Measurements from ENCODE around the gene TBC1D2B. TPM values are rescaled to one million over a fixed set of nuclear protein-coding genes. Genes with fewer than 3 reads are reported as not detected.
"Not testable (repeated sequence)": the region's sequence is repeated elsewhere in the genome, so short reads cannot be mapped to it uniquely, and the experiment has no call there.

The TBC1D2B gene
- polyA plus RNA-seq, 3 donors = 5.9 to 53.3 (median 6.2) TPM

DNA sequence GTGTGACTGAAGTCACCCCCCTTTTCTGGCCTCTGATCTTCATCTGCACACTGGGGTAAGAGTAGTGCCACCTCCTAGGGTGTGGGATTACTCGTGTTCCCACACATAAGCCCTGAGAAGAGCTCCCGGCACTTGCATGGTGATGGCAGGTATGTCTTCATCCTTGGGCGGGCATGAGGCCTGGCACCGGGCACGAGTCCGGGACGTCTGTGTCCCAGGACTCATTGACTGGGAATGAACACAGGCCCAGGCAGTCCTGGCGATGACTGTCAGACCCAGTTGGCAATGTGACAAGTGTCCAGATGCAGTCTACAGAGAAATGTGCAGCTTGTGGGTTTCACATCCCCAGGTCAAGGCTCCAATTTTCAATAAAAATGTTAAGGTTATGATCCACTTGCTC, 78.9 kb downstream of the TBC1D2B start:
- Mint-ChIP-seq H3K4me1 (peaks cover 8% of the 10 kb centered on the region), H3K27me3 (ENCODE audit: low read depth in 3 of 3) (peaks cover 0 to 2% (median 1%) of the 10 kb centered on the region in 3 donors), H3K4me3 (no peak overlapping the region), H3K9me3 (no peaks in the 10 kb centered on the region), H3K36me3 (peaks cover 72 to 90% of the 10 kb centered on the region in 2 donors), H3K27ac (peak overlapping the region in 1 of 7 donors; percentile 4)
- Histone ChIP-seq H3K27ac (ENCODE audit: low read depth in 1 of 2, low read length in 2 of 2) (no peak overlapping the region), H3K4me1 (ENCODE audit: control insufficient read depth in 1 of 2, insufficient read depth in 2 of 2, low read length in 2 of 2) (no peaks in the 10 kb centered on the region), H3K4me2 (replicated peaks; ENCODE audit: extremely low read depth, low read length, poor library complexity, severe bottlenecking) (no peak overlapping the region), H3K36me3 (replicated peaks in 1 of 2; ENCODE audit: control insufficient read depth in 1 of 2, insufficient read depth in 2 of 2, low read length in 2 of 2) (peaks cover 70 to 84% of the 10 kb centered on the region in 2 donors), H3K9me3 (replicated peaks in 1 of 2; ENCODE audit: control insufficient read depth in 1 of 2, insufficient read depth in 1 of 2, low read length in 2 of 2) (no peaks in the 10 kb centered on the region), H3K79me2 (ENCODE audit: insufficient read depth, low read length) (no peaks in the 10 kb centered on the region), H2AFZ (ENCODE audit: insufficient read depth, low read depth, low read length, poor library complexity, severe bottlenecking) (no peak overlapping the region), H4K20me1 (ENCODE audit: insufficient read depth, low read length) (peaks cover 24% of the 10 kb centered on the region), H3K27me3 (ENCODE audit: control insufficient read depth in 2 of 2, insufficient read depth in 2 of 2, low read length in 2 of 2) (no peaks in the 10 kb centered on the region), H3K9ac (ENCODE audit: insufficient read depth, low read length, poor library complexity, severe bottlenecking) (no peak overlapping the region), H3K4me3 (replicated peaks in 1 of 3; ENCODE audit: low read depth in 2 of 3, low read length in 3 of 3) (no peak overlapping the region)
- intact Hi-C loops (cut with micrococcal nuclease) = no loop called here
- WGBS (ENCODE audit: insufficient coverage) = 96% methylated on average over 8 of the region's 8 CpGs
- TF ChIP-seq, protein P1, sequence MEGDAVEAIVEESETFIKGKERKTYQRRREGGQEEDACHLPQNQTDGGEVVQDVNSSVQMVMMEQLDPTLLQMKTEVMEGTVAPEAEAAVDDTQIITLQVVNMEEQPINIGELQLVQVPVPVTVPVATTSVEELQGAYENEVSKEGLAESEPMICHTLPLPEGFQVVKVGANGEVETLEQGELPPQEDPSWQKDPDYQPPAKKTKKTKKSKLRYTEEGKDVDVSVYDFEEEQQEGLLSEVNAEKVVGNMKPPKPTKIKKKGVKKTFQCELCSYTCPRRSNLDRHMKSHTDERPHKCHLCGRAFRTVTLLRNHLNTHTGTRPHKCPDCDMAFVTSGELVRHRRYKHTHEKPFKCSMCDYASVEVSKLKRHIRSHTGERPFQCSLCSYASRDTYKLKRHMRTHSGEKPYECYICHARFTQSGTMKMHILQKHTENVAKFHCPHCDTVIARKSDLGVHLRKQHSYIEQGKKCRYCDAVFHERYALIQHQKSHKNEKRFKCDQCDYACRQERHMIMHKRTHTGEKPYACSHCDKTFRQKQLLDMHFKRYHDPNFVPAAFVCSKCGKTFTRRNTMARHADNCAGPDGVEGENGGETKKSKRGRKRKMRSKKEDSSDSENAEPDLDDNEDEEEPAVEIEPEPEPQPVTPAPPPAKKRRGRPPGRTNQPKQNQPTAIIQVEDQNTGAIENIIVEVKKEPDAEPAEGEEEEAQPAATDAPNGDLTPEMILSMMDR (IDR thresholded peaks at IDR 0.05) = no peak
- no peak for DNase-seq

DNA sequence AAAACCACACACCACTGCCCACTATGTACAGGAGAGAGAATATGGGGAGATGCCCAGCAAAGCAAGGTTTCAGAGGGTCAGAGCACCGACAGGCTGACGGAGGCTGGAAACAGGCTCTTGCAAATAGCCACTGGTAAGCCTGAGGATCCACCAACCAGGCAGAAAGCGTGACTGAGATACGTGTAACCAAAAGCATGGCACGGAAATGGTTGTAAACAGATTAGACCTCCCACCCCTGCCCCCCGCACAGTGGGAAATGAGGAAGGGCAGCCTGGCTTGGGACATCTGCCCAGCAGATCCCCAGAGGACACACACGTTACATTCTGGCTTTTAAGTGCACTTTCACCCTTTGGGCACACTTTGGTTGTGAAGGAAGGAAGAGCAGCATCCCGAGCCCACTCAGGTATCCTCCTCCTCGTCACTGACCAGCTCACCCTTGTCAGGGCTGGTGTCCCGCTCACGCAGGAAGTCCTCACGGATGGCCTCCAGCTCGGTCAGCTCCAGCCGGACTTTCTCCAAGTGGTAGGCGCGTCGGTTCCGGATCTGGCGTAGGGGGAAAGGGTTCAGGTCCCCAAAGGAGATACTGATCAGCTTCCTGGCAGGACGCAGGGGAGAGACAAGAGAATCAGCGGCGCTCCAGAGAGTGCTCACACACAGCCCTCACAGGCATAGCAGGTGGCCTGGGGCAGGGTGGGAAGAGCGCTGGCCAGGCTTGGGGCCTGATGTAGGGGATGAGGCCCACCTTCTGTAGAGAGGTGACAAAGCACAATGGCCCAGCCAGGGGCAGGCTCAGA, 79.6 kb downstream of the TBC1D2B start:
- H3K27me3 ChIP-seq (ENCODE audit: control insufficient read depth in 2 of 2, insufficient read depth in 2 of 2, low read length in 2 of 2); H3K9me3 Mint-ChIP-seq; H3K4me3 Mint-ChIP-seq; intact Hi-C loops (cut with micrococcal nuclease); H3K9ac ChIP-seq (ENCODE audit: insufficient read depth, low read length, poor library complexity, severe bottlenecking); H3K4me1 Mint-ChIP-seq; H2AFZ ChIP-seq (ENCODE audit: insufficient read depth, low read depth, low read length, poor library complexity, severe bottlenecking); H3K9me3 ChIP-seq (replicated peaks in 1 of 2; ENCODE audit: control insufficient read depth in 1 of 2, insufficient read depth in 1 of 2, low read length in 2 of 2); H3K27ac Mint-ChIP-seq; DNase-seq; H3K27me3 Mint-ChIP-seq (ENCODE audit: low read depth in 3 of 3); H3K79me2 ChIP-seq (ENCODE audit: insufficient read depth, low read length); H3K27ac ChIP-seq (ENCODE audit: low read depth in 1 of 2, low read length in 2 of 2); H3K4me2 ChIP-seq (replicated peaks; ENCODE audit: extremely low read depth, low read length, poor library complexity, severe bottlenecking); H3K4me1 ChIP-seq (ENCODE audit: control insufficient read depth in 1 of 2, insufficient read depth in 2 of 2, low read length in 2 of 2); H3K4me3 ChIP-seq (replicated peaks in 1 of 3; ENCODE audit: low read depth in 2 of 3, low read length in 3 of 3): not testable (repeated sequence)
- WGBS (ENCODE audit: insufficient coverage) = 97% methylated on average over 11 of the region's 23 CpGs
- H3K36me3 ChIP-seq (replicated peaks in 1 of 2; ENCODE audit: control insufficient read depth in 1 of 2, insufficient read depth in 2 of 2, low read length in 2 of 2) = peaks cover 65 to 80% of the 10 kb centered on the region in 2 donors
- H3K36me3 Mint-ChIP-seq = peaks cover 70 to 90% of the 10 kb centered on the region in 2 donors
- peaks cover 24% of the 10 kb centered on the region for H4K20me1 ChIP-seq (ENCODE audit: insufficient read depth, low read length)

DNA sequence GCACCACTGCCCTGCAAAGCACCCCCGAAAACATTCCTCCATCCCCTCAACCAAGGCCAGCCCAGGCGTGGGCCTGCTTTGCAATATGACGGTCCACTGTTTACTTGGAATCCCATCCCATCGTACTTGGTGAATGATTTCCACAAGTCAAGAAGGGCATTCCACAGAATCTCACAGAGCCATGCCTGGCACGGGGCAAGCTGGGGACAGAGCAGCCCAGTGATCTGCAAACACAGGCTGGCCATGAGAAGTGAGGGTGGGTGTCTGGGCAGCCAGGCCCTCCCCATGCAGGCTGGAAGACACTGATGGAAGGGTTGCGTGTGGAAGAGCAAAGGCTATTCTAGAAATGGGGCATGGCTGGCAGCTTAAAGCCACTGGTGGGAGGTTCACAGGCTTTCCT, 80.3 kb downstream of the TBC1D2B start:
- H2AFZ ChIP-seq (ENCODE audit: insufficient read depth, low read depth, low read length, poor library complexity, severe bottlenecking); H3K79me2 ChIP-seq (ENCODE audit: insufficient read depth, low read length); H3K9me3 Mint-ChIP-seq; H3K4me3 Mint-ChIP-seq; H3K27me3 ChIP-seq (ENCODE audit: control insufficient read depth in 2 of 2, insufficient read depth in 2 of 2, low read length in 2 of 2); DNase-seq; H3K9me3 ChIP-seq (replicated peaks in 1 of 2; ENCODE audit: control insufficient read depth in 1 of 2, insufficient read depth in 1 of 2, low read length in 2 of 2); H3K27ac ChIP-seq (ENCODE audit: low read depth in 1 of 2, low read length in 2 of 2); H3K9ac ChIP-seq (ENCODE audit: insufficient read depth, low read length, poor library complexity, severe bottlenecking); H3K4me2 ChIP-seq (replicated peaks; ENCODE audit: extremely low read depth, low read length, poor library complexity, severe bottlenecking); H3K27me3 Mint-ChIP-seq (ENCODE audit: low read depth in 3 of 3); H3K4me1 Mint-ChIP-seq; intact Hi-C loops (cut with micrococcal nuclease); H3K4me1 ChIP-seq (ENCODE audit: control insufficient read depth in 1 of 2, insufficient read depth in 2 of 2, low read length in 2 of 2); H3K4me3 ChIP-seq (replicated peaks in 1 of 3; ENCODE audit: low read depth in 2 of 3, low read length in 3 of 3): not testable (repeated sequence)
- Mint-ChIP-seq H3K36me3 (peaks cover 63 to 87% of the 10 kb centered on the region in 2 donors), H3K27ac (peak overlapping the region in 2 of 7 donors; percentile 55 to 77)
- H4K20me1 ChIP-seq (ENCODE audit: insufficient read depth, low read length) = peaks cover 24% of the 10 kb centered on the region
- peaks cover 57 to 73% of the 10 kb centered on the region in 2 donors for H3K36me3 ChIP-seq (replicated peaks in 1 of 2; ENCODE audit: control insufficient read depth in 1 of 2, insufficient read depth in 2 of 2, low read length in 2 of 2)
- WGBS (ENCODE audit: insufficient coverage) = 100% methylated on average over 4 of the region's 6 CpGs

DNA sequence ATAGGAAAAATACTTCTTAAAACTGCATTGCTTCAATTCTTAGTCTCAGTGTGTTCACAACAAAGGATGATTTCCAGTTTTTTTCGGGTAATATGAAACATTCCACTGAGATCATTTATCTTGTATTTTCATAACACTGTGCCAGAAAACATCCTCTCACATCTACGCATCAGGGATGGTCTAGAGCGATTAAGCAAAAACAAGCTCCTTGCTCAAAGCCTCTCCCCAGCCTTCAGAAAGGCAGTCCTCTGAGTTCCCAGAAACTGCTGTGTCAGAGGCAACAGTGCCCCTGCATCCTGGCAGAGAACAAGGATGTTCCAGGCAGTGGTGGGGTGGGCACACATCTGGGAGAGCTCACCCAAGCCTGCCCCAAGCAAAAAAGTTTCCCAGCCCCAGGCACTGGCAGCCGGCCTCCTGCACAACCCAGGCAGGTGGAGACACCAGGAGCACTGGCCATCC, 80.8 kb downstream of the TBC1D2B start:
- H3K9me3 Mint-ChIP-seq; H3K4me1 Mint-ChIP-seq; H3K27me3 ChIP-seq (ENCODE audit: control insufficient read depth in 2 of 2, insufficient read depth in 2 of 2, low read length in 2 of 2); H3K4me2 ChIP-seq (replicated peaks; ENCODE audit: extremely low read depth, low read length, poor library complexity, severe bottlenecking); H3K79me2 ChIP-seq (ENCODE audit: insufficient read depth, low read length); H2AFZ ChIP-seq (ENCODE audit: insufficient read depth, low read depth, low read length, poor library complexity, severe bottlenecking); H3K27me3 Mint-ChIP-seq (ENCODE audit: low read depth in 3 of 3); H3K9me3 ChIP-seq (replicated peaks in 1 of 2; ENCODE audit: control insufficient read depth in 1 of 2, insufficient read depth in 1 of 2, low read length in 2 of 2); H3K27ac ChIP-seq (ENCODE audit: low read depth in 1 of 2, low read length in 2 of 2); H3K4me3 ChIP-seq (replicated peaks in 1 of 3; ENCODE audit: low read depth in 2 of 3, low read length in 3 of 3); H3K27ac Mint-ChIP-seq; H3K4me3 Mint-ChIP-seq; H3K4me1 ChIP-seq (ENCODE audit: control insufficient read depth in 1 of 2, insufficient read depth in 2 of 2, low read length in 2 of 2); H3K9ac ChIP-seq (ENCODE audit: insufficient read depth, low read length, poor library complexity, severe bottlenecking); intact Hi-C loops (cut with micrococcal nuclease); DNase-seq: not testable (repeated sequence)
- Histone ChIP-seq H4K20me1 (ENCODE audit: insufficient read depth, low read length) (peaks cover 24% of the 10 kb centered on the region), H3K36me3 (replicated peaks in 1 of 2; ENCODE audit: control insufficient read depth in 1 of 2, insufficient read depth in 2 of 2, low read length in 2 of 2) (peaks cover 53 to 68% of the 10 kb centered on the region in 2 donors)
- WGBS (ENCODE audit: insufficient coverage) = 95% methylated on average over 2 of the region's 4 CpGs
- peaks cover 59 to 83% of the 10 kb centered on the region in 2 donors for H3K36me3 Mint-ChIP-seq

All from CD14-positive monocyte (primary cell).